ENCODE results near the gene UNC45A. TPM values are rescaled to one million over a fixed set of nuclear protein-coding genes. Genes with fewer than 3 reads are reported as not detected.

Gene UNC45A
- polyA plus RNA-seq, 1 donor (not counting 4 experiments of a cell fraction or from before 2014, with no cell fraction given), result 63.1 TPM

GRCh38 chr15:90915216-90915807, 19.8 kb upstream of the UNC45A start:
- Histone ChIP-seq H3K4me2 (ENCODE audit: control insufficient read depth, extremely low read depth, insufficient read depth, low read depth, low read length) (no peak overlapping the region), H4K20me1 (ENCODE audit: control insufficient read depth, extremely low read depth, insufficient read depth, low read length) (no peaks in the 10 kb centered on the region), H3K9me3 (ENCODE audit: control insufficient read depth, low read depth, low read length) (no peaks in the 10 kb centered on the region), H2AFZ (ENCODE audit: control insufficient read depth, low read length) (no peak overlapping the region), H3K36me3 (ENCODE audit: control insufficient read depth in 2 of 2, extremely low read depth in 1 of 2, insufficient read depth in 2 of 2, low read length in 2 of 2) (peaks cover 15 to 23% of the 10 kb centered on the region in 2 experiments), H3K79me2 (ENCODE audit: control insufficient read depth, insufficient read depth, low read length) (no peaks in the 10 kb centered on the region), H3K27me3 (ENCODE audit: control insufficient read depth, extremely low read depth, insufficient read depth, low read length) (no peaks in the 10 kb centered on the region), H3K4me3 (ENCODE audit: control insufficient read depth in 2 of 3, extremely low read depth in 1 of 3, insufficient read depth in 2 of 3, low read depth in 1 of 3, low read length in 3 of 3) (no peak overlapping the region), H3K4me1 (ENCODE audit: control insufficient read depth, extremely low read depth, insufficient read depth, low read length) (no peaks in the 10 kb centered on the region), H3K9me1 (ENCODE audit: control insufficient read depth, extremely low read depth, insufficient read depth, low read length) (no peaks in the 10 kb centered on the region), H3K9ac (ENCODE audit: control insufficient read depth, extremely low read depth, insufficient read depth, low read length) (no peak overlapping the region), H3K27ac (ENCODE audit: control insufficient read depth, insufficient read depth, low read length) (no peak overlapping the region)
- FAIRE-seq, result no peak
- dilution Hi-C loops (cut with MboI; ENCODE audit: extremely low pct_ligation_motif_present, low sequenced_read_pairs), result no loop called here
- TF ChIP-seq EZH2 (IDR thresholded peaks at IDR 0.05; ENCODE audit: low read length), result no peak
- TF ChIP-seq CTCF (optimal IDR thresholded peaks at IDR 0.05 in 1 of 3, IDR thresholded peaks at IDR 0.05 in 1 of 3, conservative IDR thresholded peaks at IDR 0.05 in 1 of 3; ENCODE audit: extremely low read depth in 1 of 3, insufficient read depth in 2 of 3, low read length in 3 of 3), result no peak
- DNase-seq (ENCODE audit: low read depth, low spot score), result no peak

- TF ChIP-seq CTCF (optimal IDR thresholded peaks at IDR 0.05 in 1 of 3, IDR thresholded peaks at IDR 0.05 in 1 of 3, conservative IDR thresholded peaks at IDR 0.05 in 1 of 3; ENCODE audit: extremely low read depth in 1 of 3, insufficient read depth in 2 of 3, low read length in 3 of 3), result no peak
- no peak overlapping the region for H2AFZ ChIP-seq (ENCODE audit: control insufficient read depth, low read length)
- H3K4me1 ChIP-seq (ENCODE audit: control insufficient read depth, extremely low read depth, insufficient read depth, low read length), result no peaks in the 10 kb centered on the region
- H3K9ac ChIP-seq (ENCODE audit: control insufficient read depth, extremely low read depth, insufficient read depth, low read length), result no peak overlapping the region
- H3K4me3 ChIP-seq (ENCODE audit: control insufficient read depth in 2 of 3, extremely low read depth in 1 of 3, insufficient read depth in 2 of 3, low read depth in 1 of 3, low read length in 3 of 3), result no peak overlapping the region
- H3K27me3 ChIP-seq (ENCODE audit: control insufficient read depth, extremely low read depth, insufficient read depth, low read length), result no peaks in the 10 kb centered on the region
- H4K20me1 ChIP-seq (ENCODE audit: control insufficient read depth, extremely low read depth, insufficient read depth, low read length), result no peaks in the 10 kb centered on the region
- H3K27ac ChIP-seq (ENCODE audit: control insufficient read depth, insufficient read depth, low read length), result no peak overlapping the region
- no peaks in the 10 kb centered on the region for H3K79me2 ChIP-seq (ENCODE audit: control insufficient read depth, insufficient read depth, low read length)
- DNase-seq (ENCODE audit: low read depth, low spot score) (no peak), FAIRE-seq (no peak)
- H3K9me1 ChIP-seq (ENCODE audit: control insufficient read depth, extremely low read depth, insufficient read depth, low read length), result no peaks in the 10 kb centered on the region
- dilution Hi-C loops (cut with MboI; ENCODE audit: extremely low pct_ligation_motif_present, low sequenced_read_pairs), result no loop called here
- peaks cover 18 to 21% of the 10 kb centered on the region in 2 experiments for H3K36me3 ChIP-seq (ENCODE audit: control insufficient read depth in 2 of 2, extremely low read depth in 1 of 2, insufficient read depth in 2 of 2, low read length in 2 of 2)
- no peak overlapping the region for H3K4me2 ChIP-seq (ENCODE audit: control insufficient read depth, extremely low read depth, insufficient read depth, low read depth, low read length)
- no peaks in the 10 kb centered on the region for H3K9me3 ChIP-seq (ENCODE audit: control insufficient read depth, low read depth, low read length)
These were observed 19.2 kb upstream of the UNC45A start for GRCh38 chr15:90915808-90916440.

Measured in keratinocyte (primary cell).